WI38 (cell line): Measurements from ENCODE around the gene SNAPC5.

ENCODE experiments used
- H3K4me3 ChIP-seq: 2 replicates; pipeline ENCODE4 v1.5.1; 2011; ENCODE audit warnings: low read depth, mild to moderate bottlenecking, control low read depth, low read length
- CTCF ChIP-seq: IDR thresholded peaks from 2 replicates; pipeline ENCODE4 v1.5.1; 2012; ENCODE audit warnings: low read depth, mild to moderate bottlenecking, control low read depth, low read length

The SNAPC5 gene

GRCh38 chr15:66514586-66514985, 17.0 kb upstream of the SNAPC5 start:
- TF ChIP-seq CTCF: no peak
- H3K4me3 ChIP-seq: no peak overlapping the region

- H3K4me3 ChIP-seq: no peak overlapping the region
- no peak for TF ChIP-seq CTCF
These were observed 10.8 kb upstream of the SNAPC5 start for GRCh38 chr15:66508293-66508883.

- TF ChIP-seq CTCF: no peak
- peak overlapping the region; percentile 85 for H3K4me3 ChIP-seq
These were observed 8.3 kb upstream of the SNAPC5 start for GRCh38 chr15:66505818-66506217.

- H3K4me3 ChIP-seq: peak overlapping the region; percentile 85
- no peak for TF ChIP-seq CTCF
These were observed 7.9 kb upstream of the SNAPC5 start for GRCh38 chr15:66505430-66505811.

GRCh38 chr15:66504563-66505429, 7.2 kb upstream of the SNAPC5 start, which contains the start of the genes RPL4 and ZWILCH:
RPL4 (minus strand) TSS chr15:66504855; CDS start chr15:66504790, 65 bp downstream.
ZWILCH (plus strand) TSS chr15:66505326; CDS start chr15:66505339, 13 bp downstream.
- TF ChIP-seq CTCF: no peak
- peak within 1 kb of the TSS; percentile 85 for H3K4me3 ChIP-seq

- TF ChIP-seq CTCF: no peak
These were observed 6.4 kb upstream of the SNAPC5 start for GRCh38 chr15:66503780-66504562.

GRCh38 chr15:66503041-66503648, 5.6 kb upstream of the SNAPC5 start:
- peak overlapping the region; percentile 85 for H3K4me3 ChIP-seq

More at GRCh38 chr15:66503780-66504562, 6.4 kb upstream of the SNAPC5 start:
- H3K4me3 ChIP-seq: peak overlapping the region; percentile 85
